Psoas muscle (tissue), 8 donors: ENCODE measurements around the gene PKIB. TPM values are rescaled to one million over a fixed set of nuclear protein-coding genes. Genes with fewer than 3 reads are reported as not detected.
"Not testable (repeated sequence)": the region's sequence is repeated elsewhere in the genome, so short reads cannot be mapped to it uniquely, and the experiment has no call there.

Experiments used
- ATAC-seq, 4 donors: fragments of 200-7000 bp; cut with Tn5 transposase; one replicate each; pipeline ENCODE4 v1.9.1; 2020; ENCODE audit warnings: moderate library complexity in 3 of 4, mild to moderate bottlenecking in 2 of 4
- DNase-seq, 2 donors: peaks; one replicate each; pipeline ENCODE4 v3.0.0-alpha.2; 2020
- H3K27ac ChIP-seq: fragments of 200-600 bp; one replicate; pipeline ENCODE4 v1.8.0; 2022
- H3K27me3 ChIP-seq, 3 donors: fragments of 200-600 bp in 1 of 3; one replicate each; pipeline versions ENCODE4 v1.6.1 to v1.8.0; 2013 to 2022; ENCODE audit warnings: low read length in 2 of 3, mild to moderate bottlenecking in 2 of 3, moderate library complexity in 1 of 3; ENCODE audit not compliant: insufficient read depth in 3 of 3
- H3K36me3 ChIP-seq, 2 donors: fragments of 200-600 bp in 1 of 2; one replicate each; pipeline versions ENCODE4 v1.6.1 to v1.8.0; 2013 to 2022; ENCODE audit warnings: low read depth in 1 of 2, mild to moderate bottlenecking in 1 of 2, moderate library complexity in 1 of 2; ENCODE audit not compliant: insufficient read depth in 1 of 2
- H3K4me1 ChIP-seq: fragments of 200-600 bp; one replicate; pipeline ENCODE4 v1.8.0; 2022
- H3K4me3 ChIP-seq: fragments of 200-600 bp; one replicate; pipeline ENCODE4 v1.8.0; 2022; ENCODE audit warnings: mild to moderate bottlenecking
- H3K9me3 ChIP-seq: fragments of 200-600 bp; one replicate; pipeline ENCODE4 v1.8.0; 2022
- WGBS, 3 donors: extraction: QIAGEN DNeasy Blood & Tissue Kit; methylation state at CpG; one replicate each; pipeline versions ENCODE4 v1.1.6 to v1.1.7; 2013; 5-methylcytosine and 5-hydroxymethylcytosine counted together
- intact Hi-C, 2 donors: fragments of 100-400 bp; cut with DNase I; formaldehyde crosslinking; loops; one replicate each; pipeline versions ENCODE4 v1.11.0 to v1.14.2; 2022
- polyA plus RNA-seq, 3 donors: library from polyadenylated mRNA; stranded (reverse); fragments of 200-250 nt; gene quantifications; one replicate each; pipeline ENCODE4 v1.2.3, GENCODE V29; 2013
- total RNA-seq, 4 donors: library from RNA; stranded (reverse); fragmentation: NEBNext Ultra II Directional in 2 of 4; extraction: Animal tissue kit (Norgen Biotek cat#: 25700) in 2 of 4; gene quantifications; one replicate each; pipeline versions ENCODE4 v1.2.1 to v1.2.4, GENCODE V29; 2021 to 2023
- TF ChIP-seq, protein P1 (sequence below): fragments of 200-600 bp; IDR thresholded peaks from one replicate; pipeline ENCODE4 v1.8.0; 2022; ENCODE audit warnings: antibody characterized with exemption
- donor health status: healthy with polysubstance abuse.
- donor health status: DM: no; HTN: no; CAD: no; lungs with moderate emphysema.
- donor health status: Bipolar disorder and iron deficiency.
- donor health status: healthy.
- donor health status: DM: yes; HTN: yes; CAD: no.
- donor health status: DM: no; HTN: no; CAD: no.
- donor health status: DM: no; HTN: no; CAD: no.
- donor health status: DM: yes; HTN: yes; CAD: no.

PKIB gene
- total and polyA plus RNA-seq, 7 donors, result 0.20 to 2.4 (median 0.59) TPM

DNA sequence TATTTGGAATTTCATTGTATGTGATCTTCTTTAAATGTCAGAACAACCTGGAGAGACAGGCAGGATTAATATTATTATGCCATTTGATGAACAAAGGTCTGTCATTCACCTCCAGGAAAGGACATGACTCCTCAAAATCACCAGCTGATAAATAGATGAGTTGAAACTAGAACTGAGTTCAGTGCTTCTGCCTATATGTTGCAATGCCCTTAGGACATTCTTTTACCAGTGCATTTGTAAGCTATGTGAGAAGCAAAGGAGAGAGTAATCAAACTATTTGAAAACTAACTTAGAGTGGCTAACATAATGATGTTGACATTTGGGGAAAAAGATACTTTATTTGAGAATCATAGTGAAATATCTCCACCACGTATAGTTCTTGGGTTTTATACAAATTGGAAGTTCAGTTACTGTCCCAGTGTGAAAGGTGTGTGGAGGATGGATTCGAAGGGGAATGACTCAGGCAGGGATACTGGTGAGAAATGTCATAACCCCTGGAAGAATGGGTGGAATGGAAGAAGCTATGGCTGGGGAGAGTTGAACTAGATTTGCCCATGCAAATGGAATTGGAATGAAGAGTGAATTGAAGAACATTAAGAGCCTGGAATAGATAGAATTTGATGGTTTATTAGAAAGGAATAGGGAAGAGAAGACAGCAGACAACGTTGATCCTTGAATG, 21.5 kb downstream of the PKIB start:
- no peak overlapping the region for H3K27ac ChIP-seq
- WGBS, 3 donors, result 47 to 68% (median 67%) methylated on average over 3 of the region's 3 CpGs
- H3K4me3 ChIP-seq, result no peak overlapping the region
- no peak for DNase-seq
- no peak for ATAC-seq
- intact Hi-C loops, result no loop called here
- H3K27me3 ChIP-seq, result no peaks in the 10 kb centered on the region
- H3K36me3 ChIP-seq, result no peaks in the 10 kb centered on the region
- H3K9me3 ChIP-seq, result no peaks in the 10 kb centered on the region
- H3K4me1 ChIP-seq, result no peaks in the 10 kb centered on the region
- TF ChIP-seq, protein P1, sequence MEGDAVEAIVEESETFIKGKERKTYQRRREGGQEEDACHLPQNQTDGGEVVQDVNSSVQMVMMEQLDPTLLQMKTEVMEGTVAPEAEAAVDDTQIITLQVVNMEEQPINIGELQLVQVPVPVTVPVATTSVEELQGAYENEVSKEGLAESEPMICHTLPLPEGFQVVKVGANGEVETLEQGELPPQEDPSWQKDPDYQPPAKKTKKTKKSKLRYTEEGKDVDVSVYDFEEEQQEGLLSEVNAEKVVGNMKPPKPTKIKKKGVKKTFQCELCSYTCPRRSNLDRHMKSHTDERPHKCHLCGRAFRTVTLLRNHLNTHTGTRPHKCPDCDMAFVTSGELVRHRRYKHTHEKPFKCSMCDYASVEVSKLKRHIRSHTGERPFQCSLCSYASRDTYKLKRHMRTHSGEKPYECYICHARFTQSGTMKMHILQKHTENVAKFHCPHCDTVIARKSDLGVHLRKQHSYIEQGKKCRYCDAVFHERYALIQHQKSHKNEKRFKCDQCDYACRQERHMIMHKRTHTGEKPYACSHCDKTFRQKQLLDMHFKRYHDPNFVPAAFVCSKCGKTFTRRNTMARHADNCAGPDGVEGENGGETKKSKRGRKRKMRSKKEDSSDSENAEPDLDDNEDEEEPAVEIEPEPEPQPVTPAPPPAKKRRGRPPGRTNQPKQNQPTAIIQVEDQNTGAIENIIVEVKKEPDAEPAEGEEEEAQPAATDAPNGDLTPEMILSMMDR, result no peak

DNA sequence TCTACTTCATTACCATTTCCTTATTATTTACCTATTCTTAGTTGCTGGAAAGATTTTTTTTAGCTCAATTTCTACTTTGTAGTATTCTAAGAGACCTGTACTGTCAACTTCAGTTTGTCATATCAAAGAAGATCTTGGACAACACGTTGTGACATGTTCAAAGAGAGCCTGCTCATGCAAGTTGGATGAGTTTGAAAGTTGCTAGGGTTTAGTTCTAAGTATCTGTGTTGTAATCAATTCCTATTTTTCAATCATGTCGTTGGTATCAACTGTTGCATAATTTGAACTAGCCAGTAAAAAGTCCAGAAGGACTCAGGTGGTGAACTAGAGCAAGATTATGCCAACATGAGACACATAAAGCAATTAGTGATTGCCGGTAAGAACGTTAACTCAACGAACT, 30.2 kb downstream of the PKIB start:
- no peak for ATAC-seq
- Histone ChIP-seq H3K36me3 (no peaks in the 10 kb centered on the region), H3K27me3 (no peaks in the 10 kb centered on the region), H3K4me3 (no peak overlapping the region), H3K4me1 (no peaks in the 10 kb centered on the region), H3K9me3 (no peaks in the 10 kb centered on the region), H3K27ac (no peak overlapping the region)
- DNase-seq, result no peak
- 79 to 82% (median 81%) methylated on average over 5 of the region's 5 CpGs for WGBS, 3 donors
- intact Hi-C loops, result no loop called here
- TF ChIP-seq, protein P1, result no peak

DNA sequence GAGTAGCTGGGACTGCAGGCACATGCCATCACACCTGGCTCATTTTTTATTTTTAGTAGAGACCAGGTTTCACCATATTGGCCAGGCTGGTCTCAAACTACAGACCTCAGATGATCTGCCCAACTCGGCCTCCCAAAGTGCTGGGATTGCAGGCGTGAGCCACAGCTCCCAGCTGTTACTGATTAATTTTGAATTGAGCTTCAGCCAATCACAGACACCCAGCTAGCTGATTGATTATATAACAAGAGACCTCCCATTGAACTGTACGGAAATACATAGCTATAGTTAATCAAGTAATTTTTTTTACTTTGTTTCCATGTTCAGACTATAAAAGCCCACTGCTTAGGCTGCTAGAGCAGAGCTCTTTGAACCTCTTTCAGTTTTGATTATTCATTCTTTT, 31.6 kb downstream of the PKIB start:
- WGBS, 3 donors, result 53 to 72% (median 60%) methylated on average over 3 of the region's 3 CpGs
- ATAC-seq, result no peak
- Histone ChIP-seq H3K27me3 (no peaks in the 10 kb centered on the region), H3K36me3 (no peaks in the 10 kb centered on the region), H3K4me1 (no peaks in the 10 kb centered on the region), H3K9me3 (no peaks in the 10 kb centered on the region), H3K27ac (no peak overlapping the region), H3K4me3 (no peak overlapping the region)
- no peak for DNase-seq
- intact Hi-C loops, result no loop called here
- TF ChIP-seq, protein P1, result no peak

DNA sequence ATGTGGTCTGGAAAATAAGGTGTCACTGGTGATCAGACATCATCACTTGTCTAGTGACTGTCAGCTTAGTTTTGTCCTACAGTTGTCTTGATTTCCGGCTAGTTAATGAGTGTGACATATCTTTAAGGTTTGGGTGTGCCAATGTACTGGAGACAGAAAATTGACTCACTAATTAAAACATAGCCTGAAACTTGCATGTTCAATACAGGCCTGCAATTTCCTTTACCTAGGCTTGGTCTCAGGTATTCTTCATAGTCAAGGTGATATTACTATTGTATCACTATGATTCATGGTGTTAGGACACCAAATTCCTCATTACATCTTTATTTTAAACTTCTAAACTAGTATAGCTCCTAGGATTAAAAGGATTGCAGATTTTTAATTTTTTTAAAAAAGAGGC, 32.4 kb downstream of the PKIB start:
- H3K27me3 ChIP-seq, H3K27ac ChIP-seq, H3K36me3 ChIP-seq, H3K9me3 ChIP-seq, ATAC-seq, H3K4me3 ChIP-seq, intact Hi-C loops, DNase-seq, H3K4me1 ChIP-seq: not testable (repeated sequence)
- WGBS, 3 donors, result 64 to 77% (median 71%) methylated on average over 1 of the region's 1 CpG

DNA sequence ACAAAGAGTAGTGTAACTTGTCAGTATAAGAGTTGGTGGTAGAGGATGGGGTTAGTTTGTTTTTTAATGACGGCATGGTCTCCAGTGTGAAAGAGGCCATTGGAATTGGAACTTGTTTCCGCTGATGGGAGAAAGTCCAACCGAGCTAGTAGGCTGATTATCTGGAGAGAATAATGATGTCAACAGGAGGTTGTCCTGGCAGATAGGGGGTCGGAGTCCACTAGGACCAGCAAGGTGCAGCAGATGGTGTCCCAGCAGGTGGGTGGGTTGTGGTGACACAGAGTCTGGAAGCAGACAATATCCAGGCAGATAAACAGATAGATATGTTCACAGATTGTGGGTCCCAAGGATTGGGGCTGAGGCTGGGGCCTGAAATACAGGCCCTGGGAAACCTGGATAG, 35.1 kb downstream of the PKIB start:
- WGBS, 3 donors, result 85 to 92% (median 88%) methylated on average over 4 of the region's 4 CpGs
- intact Hi-C loops, result no loop called here
- H3K4me3 ChIP-seq, result no peak overlapping the region
- H3K27ac ChIP-seq, result no peak overlapping the region
- TF ChIP-seq, protein P1, result no peak
- no peaks in the 10 kb centered on the region for H3K27me3 ChIP-seq
- ATAC-seq, result no peak
- H3K36me3 ChIP-seq, result no peaks in the 10 kb centered on the region
- H3K4me1 ChIP-seq, result no peaks in the 10 kb centered on the region
- no peak for DNase-seq
- no peaks in the 10 kb centered on the region for H3K9me3 ChIP-seq
